SK-N-SH treated with all-trans-retinoic acid at 6 μM for 48 hours (cell line): ENCODE results near the gene KLK5.

ENCODE experiments used
- CREB5 ChIP-seq: fragments of 250-450 bp; sonication (Bioruptor Pico); IDR thresholded peaks from 2 replicates; pipeline ENCODE4 v1.5.1; 2020; ENCODE audit warnings: low read depth, mild to moderate bottlenecking, moderate library complexity
- PATZ1 ChIP-seq: fragments of 250-450 bp; sonication (Bioruptor Pico); IDR thresholded peaks from 2 replicates; pipeline ENCODE4 v1.8.0; 2020; ENCODE audit warnings: mild to moderate bottlenecking, moderate library complexity, borderline replicate concordance
- RARB ChIP-seq: fragments of 250-450 bp; sonication (Bioruptor Pico); IDR thresholded peaks from 2 replicates; pipeline ENCODE4 v1.8.0; 2021; ENCODE audit warnings: mild to moderate bottlenecking, moderate library complexity
- TCF4 ChIP-seq: fragments of 250-450 bp; sonication (Bioruptor Pico); IDR thresholded peaks from 2 replicates; pipeline ENCODE4 v1.8.0; 2021; ENCODE audit warnings: mild to moderate bottlenecking, moderate library complexity, borderline replicate concordance
- ZNF8 ChIP-seq: fragments of 450-650 bp; formaldehyde crosslinking; IDR thresholded peaks from 2 replicates; pipeline ENCODE4 v1.5.0; 2020; ENCODE audit warnings: mild to moderate bottlenecking, moderate library complexity

GRCh38 chr19:50972795-50973376 is 20.0 kb upstream of the KLK5 start:
- TF ChIP-seq CREB5 (CRISPR knock-in tag) (no peak), PATZ1 (CRISPR knock-in tag) (no peak), TCF4 (CRISPR knock-in tag) (no peak), ZNF8 (CRISPR knock-in tag) (no peak), RARB (no peak)
